Mesothelial cell of epicardium (in vitro differentiated cells): Measurements from ENCODE around the gene RFWD3. TPM values are rescaled to one million over a fixed set of nuclear protein-coding genes. Genes with fewer than 3 reads are reported as not detected.

Source experiments
- DNase-seq, 2 experiments: peaks; one replicate each; pipeline ENCODE4 v3.0.0; 2021; ENCODE audit warnings: low spot score in 2 of 2; ENCODE audit not compliant: unreplicated experiment in 2 of 2
- H3K27ac Mint-ChIP-seq: 2 replicates; pipeline ENCODE4 v1.8.0; 2021; ENCODE audit warnings: mixed read lengths
- H3K27me3 Mint-ChIP-seq: 2 replicates; pipeline ENCODE4 v1.8.0; 2021; ENCODE audit warnings: low read depth, mixed read lengths
- H3K36me3 Mint-ChIP-seq: 2 replicates; pipeline ENCODE4 v1.8.0; 2021; ENCODE audit warnings: mixed read lengths
- H3K4me1 Mint-ChIP-seq: 2 replicates; pipeline ENCODE4 v1.8.0; 2021; ENCODE audit warnings: mixed read lengths
- H3K4me3 Mint-ChIP-seq: 2 replicates; pipeline ENCODE4 v1.8.0; 2021; ENCODE audit warnings: mild to moderate bottlenecking, moderate library complexity, mixed read lengths
- H3K9me3 Mint-ChIP-seq: 2 replicates; pipeline ENCODE4 v1.8.0; 2021; ENCODE audit warnings: mixed read lengths
- CTCF ChIP-seq: fragments of 200-600 bp; sonication (generic); IDR thresholded peaks from one replicate; pipeline ENCODE4 v1.5.0; 2021; ENCODE audit warnings: antibody characterized with exemption; ENCODE audit not compliant: unreplicated experiment
- total RNA-seq: library from RNA; stranded (reverse); gene quantifications from 3 replicates; pipeline ENCODE4 v1.2.1, GENCODE V29; 2021

Gene RFWD3
- total RNA-seq, 1 donor from 2014 or later = 36.8 TPM

DNA sequence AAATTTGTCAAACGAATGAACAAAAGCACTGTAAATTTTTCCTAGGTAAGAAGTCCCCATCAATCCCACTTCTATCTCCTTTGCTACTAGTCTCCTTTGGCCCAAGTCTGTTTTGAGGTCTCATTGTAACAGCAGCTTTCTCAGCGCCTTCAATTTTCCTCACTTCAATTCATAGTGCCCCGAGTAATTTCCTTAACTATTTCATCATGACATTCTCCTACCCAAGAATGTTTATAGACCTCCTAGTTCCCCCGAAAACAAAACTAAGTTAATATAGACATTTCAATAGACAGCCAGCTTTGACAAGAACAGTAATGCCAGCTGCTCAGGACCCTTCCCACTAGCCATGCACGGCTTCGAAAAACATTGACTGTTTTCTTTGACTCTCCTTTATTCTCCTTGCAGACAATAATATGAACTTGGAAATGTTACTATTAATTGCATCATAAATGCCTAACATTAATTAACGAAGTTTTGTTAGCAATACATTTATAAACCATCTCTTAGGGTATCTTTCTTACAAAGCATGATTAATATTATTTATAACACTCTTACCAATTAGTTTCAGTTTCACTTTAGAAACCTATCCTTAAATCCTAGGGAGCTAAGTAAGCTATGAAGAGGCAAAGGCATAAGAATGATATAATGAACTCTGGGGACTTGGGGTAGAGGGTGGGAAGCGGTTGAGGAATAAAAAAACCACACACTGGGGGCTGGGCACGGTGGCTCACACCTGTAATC, 82.6 kb downstream of the RFWD3 start:
- Mint-ChIP-seq H3K36me3 (peaks cover 5% of the 10 kb centered on the region), H3K27me3 (no peaks in the 10 kb centered on the region), H3K27ac (no peak overlapping the region), H3K4me1 (peaks cover 5% of the 10 kb centered on the region), H3K9me3 (no peaks in the 10 kb centered on the region), H3K4me3 (no peak overlapping the region)
- DNase-seq = no peak
- TF ChIP-seq CTCF = no peak

DNA sequence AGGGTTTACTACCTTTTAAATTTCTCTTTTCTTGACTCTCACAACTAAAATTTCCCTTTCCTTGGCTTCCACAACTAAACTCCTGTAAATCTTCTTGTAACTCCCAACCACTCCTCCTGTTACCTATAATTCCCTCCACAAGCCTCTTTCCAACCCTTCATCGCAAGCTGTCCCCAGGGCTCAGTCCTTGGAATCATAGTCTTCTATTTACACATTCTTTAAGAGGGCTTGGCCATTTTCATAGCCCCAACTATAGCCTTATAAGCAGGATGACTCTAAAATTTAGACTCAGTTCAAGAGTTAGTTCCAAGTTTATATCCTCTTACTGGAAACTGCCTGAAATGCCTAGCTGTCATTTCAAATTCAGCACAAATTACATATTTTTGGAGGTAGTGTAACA, 83.7 kb downstream of the RFWD3 start:
- H3K36me3 Mint-ChIP-seq = peaks cover 2% of the 10 kb centered on the region
- H3K27me3 Mint-ChIP-seq = no peaks in the 10 kb centered on the region
- H3K27ac Mint-ChIP-seq = no peak overlapping the region
- DNase-seq = no peak
- H3K4me3 Mint-ChIP-seq = no peak overlapping the region
- H3K9me3 Mint-ChIP-seq = no peaks in the 10 kb centered on the region
- no peak for TF ChIP-seq CTCF
- H3K4me1 Mint-ChIP-seq = peaks cover 15% of the 10 kb centered on the region

GRCh38 chr16:74580833-74581232, 85.8 kb downstream of the RFWD3 start:
- Mint-ChIP-seq H3K4me3 (no peak overlapping the region), H3K4me1 (peaks cover 10% of the 10 kb centered on the region), H3K27me3 (no peaks in the 10 kb centered on the region), H3K36me3 (no peaks in the 10 kb centered on the region), H3K27ac (peak overlapping the region; percentile 37), H3K9me3 (no peaks in the 10 kb centered on the region)
- TF ChIP-seq CTCF = no peak
- DNase-seq = no peak

DNA sequence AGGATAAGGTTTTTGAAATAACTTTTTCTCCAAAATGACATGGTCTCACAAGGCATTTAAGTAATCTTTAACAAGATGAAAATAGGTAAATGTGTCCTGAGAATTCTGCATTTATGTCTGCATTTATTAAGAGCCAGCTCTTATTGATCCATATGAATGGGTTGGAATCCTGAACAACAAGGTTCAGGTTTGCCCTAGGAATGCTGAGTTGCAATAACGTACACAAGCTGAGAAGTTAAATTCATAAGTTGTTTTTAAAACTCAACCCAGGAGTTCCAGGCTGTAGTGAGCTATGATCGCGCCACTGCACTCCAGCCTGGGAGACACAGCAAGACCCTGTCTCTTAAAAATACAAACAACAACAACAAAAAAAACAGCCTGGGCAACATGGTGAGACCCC, 87.8 kb downstream of the RFWD3 start:
- H3K27me3 Mint-ChIP-seq = no peaks in the 10 kb centered on the region
- H3K9me3 Mint-ChIP-seq = no peaks in the 10 kb centered on the region
- H3K27ac Mint-ChIP-seq = no peak overlapping the region
- no peaks in the 10 kb centered on the region for H3K36me3 Mint-ChIP-seq
- DNase-seq = no peak
- H3K4me1 Mint-ChIP-seq = peaks cover 13% of the 10 kb centered on the region
- no peak overlapping the region for H3K4me3 Mint-ChIP-seq
- no peak for TF ChIP-seq CTCF

DNA sequence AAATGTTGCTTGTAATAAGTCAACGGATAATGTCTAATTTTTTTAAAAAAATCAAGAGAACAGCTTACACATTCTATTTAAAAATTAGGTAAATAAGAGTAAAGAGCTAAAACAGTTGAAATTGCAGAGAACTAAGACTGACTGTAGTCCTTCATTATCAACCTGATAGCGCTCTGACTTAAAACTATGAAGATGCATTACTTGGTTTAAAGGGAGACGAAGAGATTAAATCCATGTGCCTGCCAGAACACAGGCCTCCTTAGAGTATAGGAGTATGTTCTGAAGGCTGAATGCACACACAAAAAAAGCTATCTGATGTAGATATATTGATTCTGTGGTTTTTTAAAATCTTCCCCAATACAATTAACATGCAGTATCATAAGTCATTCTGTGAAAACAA, 88.2 kb downstream of the RFWD3 start:
- no peak for DNase-seq
- no peaks in the 10 kb centered on the region for H3K9me3 Mint-ChIP-seq
- no peak overlapping the region for H3K4me3 Mint-ChIP-seq
- no peaks in the 10 kb centered on the region for H3K27me3 Mint-ChIP-seq
- peak overlapping the region; percentile 6 for H3K27ac Mint-ChIP-seq
- no peak for TF ChIP-seq CTCF
- H3K36me3 Mint-ChIP-seq = no peaks in the 10 kb centered on the region
- H3K4me1 Mint-ChIP-seq = peaks cover 14% of the 10 kb centered on the region
